CD14-positive monocyte (primary cell): ENCODE measurements around the gene ZDHHC13. TPM values are rescaled to one million over a fixed set of nuclear protein-coding genes. Genes with fewer than 3 reads are reported as not detected.

Experiments used
- DNase-seq, 3 donors: peaks; one replicate each; pipeline ENCODE4 v3.0.0-alpha.2; 2011 to 2022
- H2AFZ ChIP-seq: 2 replicates; pipeline ENCODE4 v1.6.0; 2012; ENCODE audit warnings: mild to moderate bottlenecking, low read depth, low read length, inconsistent platforms; ENCODE audit not compliant: insufficient read depth, poor library complexity, severe bottlenecking
- H3K27ac ChIP-seq, 2 donors: 1 replicate in 1 of 2; 2 replicates in 1 of 2; pipeline ENCODE4 v1.5.1; 2012 to 2013; ENCODE audit warnings: low read length in 2 of 2, control low read depth in 1 of 2, inconsistent platforms in 1 of 2, low read depth in 1 of 2, mild to moderate bottlenecking in 1 of 2
- H3K27me3 ChIP-seq, 2 donors: one replicate each; pipeline versions ENCODE4 v1.6.0 to v1.6.1; 2011 to 2013; ENCODE audit warnings: low read length in 2 of 2; ENCODE audit not compliant: control insufficient read depth in 2 of 2, insufficient read depth in 2 of 2
- H3K36me3 ChIP-seq, 2 donors: replicated peaks in 1 of 2; 1 replicate in 1 of 2; 2 replicates in 1 of 2; pipeline versions ENCODE4 v1.5.1 to v1.6.1; 2012 to 2013; ENCODE audit warnings: low read length in 2 of 2, control low read depth in 1 of 2, inconsistent platforms in 1 of 2, mild to moderate bottlenecking in 1 of 2; ENCODE audit not compliant: insufficient read depth in 2 of 2, control insufficient read depth in 1 of 2
- H3K4me1 ChIP-seq, 2 donors: 1 replicate in 1 of 2; 2 replicates in 1 of 2; pipeline versions ENCODE4 v1.5.1 to v1.6.1; 2012 to 2013; ENCODE audit warnings: low read length in 2 of 2, control low read depth in 1 of 2, inconsistent platforms in 1 of 2, mild to moderate bottlenecking in 1 of 2, moderate library complexity in 1 of 2; ENCODE audit not compliant: insufficient read depth in 2 of 2, control insufficient read depth in 1 of 2
- H3K4me2 ChIP-seq: replicated peaks from 2 replicates; pipeline ENCODE3; 2012; ENCODE audit warnings: low read length, moderate library complexity, mild to moderate bottlenecking; ENCODE audit not compliant: poor library complexity, severe bottlenecking; ENCODE audit errors: extremely low read depth
- H3K4me3 ChIP-seq, 3 experiments: fragments of 200-600 bp in 1 of 3; sonication (generic) in 1 of 3; replicated peaks in 1 of 3; 1 replicate in 2 of 3; 2 replicates in 1 of 3; pipeline ENCODE4 v1.5.1; 2011 to 2013; ENCODE audit warnings: low read length in 3 of 3, mild to moderate bottlenecking in 3 of 3, control low read depth in 2 of 3, low read depth in 2 of 3, inconsistent platforms in 1 of 3, moderate library complexity in 1 of 3
- H3K79me2 ChIP-seq: 2 replicates; pipeline ENCODE4 v1.6.0; 2012; ENCODE audit warnings: mild to moderate bottlenecking, control low read depth, inconsistent platforms, low read length, moderate library complexity; ENCODE audit not compliant: insufficient read depth
- H3K9ac ChIP-seq: 2 replicates; pipeline ENCODE4 v1.6.0; 2017; ENCODE audit warnings: low read length, mild to moderate bottlenecking; ENCODE audit not compliant: insufficient read depth, poor library complexity, severe bottlenecking
- H3K9me3 ChIP-seq, 2 donors: replicated peaks in 1 of 2; 1 replicate in 1 of 2; 2 replicates in 1 of 2; pipeline versions ENCODE4 v1.5.1 to v1.6.1; 2012 to 2013; ENCODE audit warnings: low read length in 2 of 2, control low read depth in 1 of 2; ENCODE audit not compliant: control insufficient read depth in 1 of 2, insufficient read depth in 1 of 2
- H4K20me1 ChIP-seq: 2 replicates; pipeline ENCODE4 v1.6.0; 2012; ENCODE audit warnings: mild to moderate bottlenecking, low read length, control low read depth, moderate library complexity; ENCODE audit not compliant: insufficient read depth
- H3K27ac Mint-ChIP-seq, 7 donors: one replicate each; pipeline ENCODE4 v1.8.0; 2020; ENCODE audit warnings: mild to moderate bottlenecking in 7 of 7, mixed read lengths in 7 of 7, moderate library complexity in 6 of 7, inconsistent platforms in 2 of 7
- H3K27me3 Mint-ChIP-seq, 3 donors: one replicate each; pipeline ENCODE4 v1.8.0; 2021 to 2022; ENCODE audit warnings: low read depth in 3 of 3, mild to moderate bottlenecking in 3 of 3, mixed read lengths in 3 of 3, moderate library complexity in 3 of 3, inconsistent platforms in 1 of 3
- H3K36me3 Mint-ChIP-seq, 2 donors: one replicate each; pipeline ENCODE4 v1.8.0; 2020; ENCODE audit warnings: mixed read lengths in 2 of 2, inconsistent platforms in 1 of 2, mild to moderate bottlenecking in 1 of 2
- H3K4me1 Mint-ChIP-seq: one replicate; pipeline ENCODE4 v1.8.0; 2020; ENCODE audit warnings: mild to moderate bottlenecking, mixed read lengths
- H3K4me3 Mint-ChIP-seq, 2 donors: one replicate each; pipeline ENCODE4 v1.8.0; 2020; ENCODE audit warnings: mild to moderate bottlenecking in 2 of 2, mixed read lengths in 2 of 2, moderate library complexity in 1 of 2
- H3K9me3 Mint-ChIP-seq, 7 donors: one replicate each; pipeline ENCODE4 v1.8.0; 2020 to 2022; ENCODE audit warnings: mixed read lengths in 7 of 7, mild to moderate bottlenecking in 6 of 7, moderate library complexity in 6 of 7, inconsistent platforms in 2 of 7
- CTCF ChIP-seq: fragments of 200-600 bp; IDR thresholded peaks from one replicate; pipeline ENCODE4 v1.8.0; 2022; ENCODE audit warnings: antibody characterized with exemption, mild to moderate bottlenecking
- WGBS: methylation state at CpG from one replicate; pipeline ENCODE4 v1.1.5; 2013; ENCODE audit warnings: missing lambda C conversion rate; ENCODE audit not compliant: insufficient coverage; 5-methylcytosine and 5-hydroxymethylcytosine counted together
- intact Hi-C, 2 donors: fragments of 100-400 bp; cut with micrococcal nuclease; formaldehyde crosslinking; loops; one replicate each; pipeline versions ENCODE4 v1.15.0 to v1.15.1; 2023
- polyA plus RNA-seq, 3 donors: library from polyadenylated mRNA; depleted of rRNA in 1 of 3; unstranded in 2 of 3; stranded (reverse) in 1 of 3; fragments of 300-500 nt in 2 of 3; fragments of >200 nt in 1 of 3; fragmentation: Illumina TruSeq in 2 of 3; gene quantifications; 1 replicate in 2 of 3; 2 replicates in 1 of 3; pipeline ENCODE4 v1.2.3, GENCODE V29; 2012 to 2021

The ZDHHC13 gene
- polyA plus RNA-seq, 3 donors: 5.6 to 7.5 (median 5.6) TPM

GRCh38 chr11:19117760-19118097 is 761 bp downstream of the ZDHHC13 start:
- Mint-ChIP-seq H3K4me3 (peak overlapping the region; percentile 91 to 93), H3K27ac (peak overlapping the region in 3 of 7 donors; percentile 53 to 69 (median 60)), H3K9me3 (no peaks in the 10 kb centered on the region), H3K4me1 (peaks cover 49% of the 10 kb centered on the region), H3K27me3 (peaks cover 0 to 5% (median 1%) of the 10 kb centered on the region in 3 donors), H3K36me3 (peaks cover 6 to 7% of the 10 kb centered on the region in 2 donors)
- peak overlapping the region; percentile 78 for H3K9ac ChIP-seq
- H3K4me3 ChIP-seq: peak overlapping the region; percentile 91 to 96 (median 92)
- intact Hi-C loops: no loop called here
- DNase-seq: no peak
- TF ChIP-seq CTCF: no peak
- H3K36me3 ChIP-seq: no peaks in the 10 kb centered on the region
- H3K27me3 ChIP-seq: no peaks in the 10 kb centered on the region
- peak overlapping the region; percentile 94 for H2AFZ ChIP-seq
- no peaks in the 10 kb centered on the region for H4K20me1 ChIP-seq
- H3K4me1 ChIP-seq: peaks cover 20 to 32% of the 10 kb centered on the region in 2 donors
- 18% methylated on average over 4 of the region's 7 CpGs for WGBS
- no peaks in the 10 kb centered on the region for H3K9me3 ChIP-seq
- H3K79me2 ChIP-seq: peaks cover 30% of the 10 kb centered on the region
- H3K4me2 ChIP-seq: peak overlapping the region; percentile 86
- peak overlapping the region in 1 of 2 donors; percentile 60 for H3K27ac ChIP-seq

GRCh38 chr11:19121646-19122045 is 4.7 kb downstream of the ZDHHC13 start:
- TF ChIP-seq CTCF: no peak
- peaks cover 22 to 24% of the 10 kb centered on the region in 2 donors for H3K36me3 Mint-ChIP-seq
- H3K4me3 ChIP-seq: no peak overlapping the region
- H3K9me3 ChIP-seq: no peaks in the 10 kb centered on the region
- no peaks in the 10 kb centered on the region for H3K27me3 Mint-ChIP-seq
- no peak overlapping the region for H3K4me2 ChIP-seq
- no peak overlapping the region for H3K4me3 Mint-ChIP-seq
- no peak for DNase-seq
- H3K79me2 ChIP-seq: peaks cover 35% of the 10 kb centered on the region
- peaks cover 15 to 28% of the 10 kb centered on the region in 2 donors for H3K4me1 ChIP-seq
- no peak overlapping the region for H2AFZ ChIP-seq
- peaks cover 0 to 5% (median 2%) of the 10 kb centered on the region in 7 donors for H3K9me3 Mint-ChIP-seq
- H3K9ac ChIP-seq: no peak overlapping the region
- peaks cover 3 to 15% of the 10 kb centered on the region in 2 donors for H3K36me3 ChIP-seq
- no peak overlapping the region for H3K27ac Mint-ChIP-seq
- WGBS: no CpG with 5 or more reads among the region's 2 CpGs
- H3K27me3 ChIP-seq: no peaks in the 10 kb centered on the region
- no peak overlapping the region for H3K27ac ChIP-seq
- intact Hi-C loops: no loop called here
- H4K20me1 ChIP-seq: no peaks in the 10 kb centered on the region
- peaks cover 44% of the 10 kb centered on the region for H3K4me1 Mint-ChIP-seq
